ENCODE data around the gene DTWD2.
A peak's percentile ranks its signal among the peaks of the same experiment; 100 is the strongest.

DTWD2 gene

GRCh38 chr5:118791926-118792734 lies 196.2 kb downstream of the DTWD2 start:
- H3K27me3 ChIP-seq (ENCODE audit: low read depth) = no peaks in the 10 kb centered on the region
- no peaks in the 10 kb centered on the region for H3K36me3 ChIP-seq (replicated peaks)
- no peaks in the 10 kb centered on the region; the same call in 1 of the 2 replicates for H3K4me1 ChIP-seq
- DNase-seq (ENCODE audit: low spot score in 2 of 2) = peak; percentile 48 to 83
- H3K4me3 ChIP-seq = no peak overlapping the region
- in situ Hi-C loops (cut with MboI; ENCODE audit: low sequenced_read_pairs) = no loop called here
- H3K9me3 ChIP-seq = no peaks in the 10 kb centered on the region

- no peaks in the 10 kb centered on the region for H3K27me3 ChIP-seq (ENCODE audit: low read depth)
- H3K4me3 ChIP-seq = no peak overlapping the region
- DNase-seq (ENCODE audit: low spot score in 2 of 2) = no peak
- H3K4me1 ChIP-seq = no peaks in the 10 kb centered on the region; the same call in 1 of the 2 replicates
- in situ Hi-C loops (cut with MboI; ENCODE audit: low sequenced_read_pairs) = no loop called here
- H3K36me3 ChIP-seq (replicated peaks) = no peaks in the 10 kb centered on the region
- H3K9me3 ChIP-seq = no peaks in the 10 kb centered on the region
Observed at GRCh38 chr5:118789366-118789765, 199.0 kb downstream of the DTWD2 start.

- in situ Hi-C loops (cut with MboI; ENCODE audit: low sequenced_read_pairs) = no loop called here
- Histone ChIP-seq H3K36me3 (replicated peaks) (no peaks in the 10 kb centered on the region), H3K4me1 (no peaks in the 10 kb centered on the region; the same call in 1 of the 2 replicates), H3K4me3 (no peak overlapping the region), H3K9me3 (no peaks in the 10 kb centered on the region), H3K27me3 (ENCODE audit: low read depth) (no peaks in the 10 kb centered on the region)
- DNase-seq (ENCODE audit: low spot score in 2 of 2) = no peak
Observed at GRCh38 chr5:118788351-118788750, 200.0 kb downstream of the DTWD2 start.
